D721Med (cell line): Measurements from ENCODE around the gene DCAF7.
A peak's percentile ranks its signal among the peaks of the same experiment; 100 is the strongest.

Source experiments
- DNase-seq: peaks from one replicate; pipeline ENCODE4 v3.0.0; 2011; ENCODE audit warnings: low spot score; ENCODE audit not compliant: insufficient read length
- FAIRE-seq: peaks from 2 replicates; lab custom pipeline; 2011; peaks lifted over from hg19 to GRCh38; lab: Jason Lieb, UNC
- CTCF ChIP-seq: IDR thresholded peaks from 2 replicates; pipeline ENCODE4 v1.5.1; 2012; ENCODE audit warnings: mild to moderate bottlenecking, control low read depth; ENCODE audit not compliant: insufficient read depth; ENCODE audit errors: missing control alignments

The DCAF7 gene

GRCh38 chr17:63621684-63622573, 71.7 kb downstream of the DCAF7 start, which contains the start of gene MAP3K3:
MAP3K3 (plus strand) TSS chr17:63622417; CDS start chr17:63622760, 343 bp downstream.
- FAIRE-seq, result no peak
- peak; percentile 95 for DNase-seq
- no peak for TF ChIP-seq CTCF

GRCh38 chr17:63622574-63623390, 72.5 kb downstream of the DCAF7 start:
- TF ChIP-seq CTCF, result no peak
- peak; percentile 25 for DNase-seq
- no peak for FAIRE-seq

GRCh38 chr17:63623786-63624530, 73.7 kb downstream of the DCAF7 start:
- FAIRE-seq (no peak), DNase-seq (no peak)
- no peak for TF ChIP-seq CTCF

DNA sequence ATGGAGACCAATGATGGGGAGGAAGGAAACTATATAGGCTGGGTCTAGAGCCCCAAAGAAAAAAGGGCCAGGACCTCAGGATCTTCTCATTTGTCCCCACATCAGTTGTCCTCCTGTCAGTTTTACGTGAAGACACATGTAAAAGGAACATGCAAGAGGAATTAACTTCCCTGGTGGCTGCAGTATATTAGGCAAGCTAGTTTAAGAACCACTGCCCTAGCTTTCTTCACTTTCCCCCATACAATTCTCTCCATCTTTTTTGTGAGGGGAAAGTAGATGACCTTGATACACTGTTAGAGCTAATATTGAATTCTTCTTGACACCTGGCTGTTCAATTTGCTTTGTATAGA, 74.2 kb downstream of the DCAF7 start:
- no peak for TF ChIP-seq CTCF
- DNase-seq (no peak), FAIRE-seq (no peak)

DNA sequence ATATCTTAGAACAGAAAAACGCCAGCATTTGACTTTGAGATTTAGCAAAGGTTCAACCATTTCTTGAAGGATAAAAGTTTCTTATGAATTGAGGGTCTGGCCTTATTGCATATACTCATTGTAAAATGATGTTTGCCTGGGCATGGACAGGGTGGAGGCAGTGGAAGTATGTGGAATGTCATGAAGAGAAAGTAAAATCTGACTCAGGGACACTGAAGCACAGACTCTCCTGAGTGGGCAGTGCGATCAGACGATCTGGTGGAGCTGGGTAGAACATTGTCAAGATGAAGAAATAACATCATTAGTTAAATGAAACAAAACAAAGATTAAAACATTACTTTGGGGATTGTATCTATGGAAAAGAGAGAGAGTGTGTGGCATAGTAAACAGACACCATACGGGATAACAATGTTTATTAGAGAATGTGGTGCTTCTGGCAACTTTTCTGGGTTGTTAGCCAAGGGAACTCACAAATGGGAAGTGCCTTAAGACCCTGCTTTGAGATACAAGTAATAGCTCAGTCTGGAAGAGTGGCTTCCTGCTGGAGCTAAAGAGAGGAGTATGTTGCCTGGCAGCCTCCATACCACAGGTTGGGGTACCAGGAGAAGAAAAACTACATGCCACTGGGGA, 76.4 kb downstream of the DCAF7 start:
- FAIRE-seq (no peak), DNase-seq (no peak)
- no peak for TF ChIP-seq CTCF

GRCh38 chr17:63629627-63630026, 79.3 kb downstream of the DCAF7 start:
- TF ChIP-seq CTCF, result no peak
- FAIRE-seq (no peak), DNase-seq (no peak)
